Brain microvascular endothelial cell (primary cell): ENCODE results near the gene QRFP.

Experiments used
- DNase-seq: peaks from one replicate; pipeline ENCODE4 v3.0.0-alpha.2; 2020
- H3K27ac ChIP-seq: fragments of 250-450 bp; sonication (Bioruptor Pico); 2 replicates; pipeline ENCODE4 v1.5.1; 2020; ENCODE audit warnings: mild to moderate bottlenecking, moderate library complexity
- H3K27me3 ChIP-seq: fragments of 250-450 bp; sonication (Bioruptor Pico); replicated peaks from 2 replicates; pipeline ENCODE4 v1.5.1; 2020; ENCODE audit warnings: mild to moderate bottlenecking
- H3K36me3 ChIP-seq: fragments of 250-450 bp; sonication (Bioruptor Pico); replicated peaks from 2 replicates; pipeline ENCODE4 v1.5.1; 2020; ENCODE audit warnings: mild to moderate bottlenecking
- H3K4me3 ChIP-seq: 2 replicates; pipeline ENCODE4 v1.5.1; 2011; ENCODE audit warnings: low read depth, mild to moderate bottlenecking, control low read depth, low read length, moderate library complexity
- in situ Hi-C: cut with HindIII; loops from 2 replicates; pipeline ENCODE4 v1.10.0; 2017; ENCODE audit warnings: low sequenced_read_pairs, low pct_ligation_motif_present
- TF ChIP-seq, protein P1 (sequence below): IDR thresholded peaks from 2 replicates; pipeline ENCODE4 v1.5.1; 2011; ENCODE audit warnings: low read depth, mild to moderate bottlenecking, moderate library complexity, low read length, control low read depth, inconsistent platforms; ENCODE audit errors: missing control alignments

Gene QRFP

DNA sequence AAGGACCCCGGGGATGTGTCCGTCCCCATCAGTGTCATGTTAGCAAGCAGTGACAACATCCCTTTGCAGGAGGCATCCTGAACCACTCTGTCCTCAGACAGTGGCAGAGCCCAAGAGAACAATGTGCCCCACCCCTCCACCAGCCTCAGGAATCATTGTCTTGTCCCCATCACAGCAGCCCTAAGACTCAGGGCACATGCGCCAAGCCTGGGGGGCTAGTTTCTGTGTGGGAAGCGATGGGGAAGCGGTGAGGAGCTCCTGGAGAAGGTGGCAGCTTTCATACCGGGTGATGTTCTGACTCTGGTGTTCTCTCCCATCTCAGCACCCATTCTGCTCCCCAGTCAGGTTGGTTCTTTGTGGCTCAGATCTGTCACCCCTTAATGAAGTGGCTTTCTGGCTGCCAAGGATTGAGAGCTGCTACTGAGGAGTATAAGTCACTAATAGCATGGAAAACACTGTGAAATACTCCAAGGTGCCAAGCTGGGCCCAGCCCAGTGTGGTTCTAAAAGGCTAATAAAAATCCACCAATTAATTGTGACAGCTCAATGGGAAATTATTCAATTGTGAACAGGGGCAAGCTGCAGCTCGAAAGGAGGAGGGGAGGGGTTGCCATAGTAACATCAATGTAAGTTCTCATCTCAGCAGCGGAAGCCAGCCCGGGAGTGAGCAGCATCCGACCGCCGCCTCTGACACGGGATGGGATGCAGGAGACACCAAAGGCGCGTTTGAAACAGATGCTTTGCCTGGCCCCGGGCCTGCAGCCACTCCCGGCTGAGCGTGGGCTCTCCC is 4.7 kb downstream of the QRFP start:
- no peak overlapping the region for H3K4me3 ChIP-seq
- DNase-seq = no peak
- in situ Hi-C loops = no loop called here
- H3K27ac ChIP-seq = no peak overlapping the region
- peaks cover 17% of the 10 kb centered on the region for H3K27me3 ChIP-seq
- TF ChIP-seq, protein P1, sequence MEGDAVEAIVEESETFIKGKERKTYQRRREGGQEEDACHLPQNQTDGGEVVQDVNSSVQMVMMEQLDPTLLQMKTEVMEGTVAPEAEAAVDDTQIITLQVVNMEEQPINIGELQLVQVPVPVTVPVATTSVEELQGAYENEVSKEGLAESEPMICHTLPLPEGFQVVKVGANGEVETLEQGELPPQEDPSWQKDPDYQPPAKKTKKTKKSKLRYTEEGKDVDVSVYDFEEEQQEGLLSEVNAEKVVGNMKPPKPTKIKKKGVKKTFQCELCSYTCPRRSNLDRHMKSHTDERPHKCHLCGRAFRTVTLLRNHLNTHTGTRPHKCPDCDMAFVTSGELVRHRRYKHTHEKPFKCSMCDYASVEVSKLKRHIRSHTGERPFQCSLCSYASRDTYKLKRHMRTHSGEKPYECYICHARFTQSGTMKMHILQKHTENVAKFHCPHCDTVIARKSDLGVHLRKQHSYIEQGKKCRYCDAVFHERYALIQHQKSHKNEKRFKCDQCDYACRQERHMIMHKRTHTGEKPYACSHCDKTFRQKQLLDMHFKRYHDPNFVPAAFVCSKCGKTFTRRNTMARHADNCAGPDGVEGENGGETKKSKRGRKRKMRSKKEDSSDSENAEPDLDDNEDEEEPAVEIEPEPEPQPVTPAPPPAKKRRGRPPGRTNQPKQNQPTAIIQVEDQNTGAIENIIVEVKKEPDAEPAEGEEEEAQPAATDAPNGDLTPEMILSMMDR = no peak
- peaks cover 73% of the 10 kb centered on the region for H3K36me3 ChIP-seq

DNA sequence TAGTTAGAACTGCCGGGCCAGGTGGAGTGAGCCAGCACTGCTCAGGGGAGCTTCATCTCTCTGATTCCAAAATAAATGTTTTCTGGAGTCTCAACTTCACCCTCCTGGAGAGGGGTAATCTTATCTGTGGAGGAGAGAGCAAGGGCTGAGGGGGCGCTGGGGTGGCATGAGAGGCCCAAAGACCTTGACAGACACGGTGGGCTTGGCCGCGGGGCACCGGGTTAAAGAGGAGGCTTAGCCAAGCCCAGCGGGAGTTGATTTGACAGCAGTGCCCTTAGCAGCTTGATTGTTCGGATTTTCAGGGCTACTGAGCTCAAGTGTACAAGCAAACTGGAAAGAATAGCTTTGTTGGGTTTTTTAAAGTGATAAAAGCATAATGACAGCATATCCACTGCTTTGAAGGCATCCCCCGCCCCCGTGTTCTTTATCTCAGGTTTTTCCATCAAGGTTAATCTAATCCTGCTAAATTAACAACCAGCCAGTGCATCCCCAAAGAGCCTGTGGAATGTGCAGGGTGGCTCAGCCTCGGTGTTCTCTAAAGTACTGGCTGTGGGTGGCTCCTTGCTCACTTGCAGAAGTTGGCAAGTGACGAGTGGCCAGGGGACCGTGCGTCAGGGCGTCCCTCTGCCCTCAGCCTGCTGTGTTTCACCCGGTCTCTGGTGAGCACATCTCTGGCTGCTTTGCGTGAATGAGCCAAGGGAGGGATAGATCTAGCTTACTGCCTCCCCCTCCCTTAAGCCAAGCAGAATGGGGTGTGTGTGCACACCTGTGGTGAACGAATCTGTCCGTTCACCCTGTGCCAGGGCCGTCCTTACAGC is 5.5 kb downstream of the QRFP start:
- Histone ChIP-seq H3K27me3 (peaks cover 10% of the 10 kb centered on the region), H3K27ac (no peak overlapping the region), H3K4me3 (no peak overlapping the region), H3K36me3 (peaks cover 81% of the 10 kb centered on the region)
- TF ChIP-seq, protein P1 = no peak
- in situ Hi-C loops = no loop called here
- DNase-seq = no peak

DNA sequence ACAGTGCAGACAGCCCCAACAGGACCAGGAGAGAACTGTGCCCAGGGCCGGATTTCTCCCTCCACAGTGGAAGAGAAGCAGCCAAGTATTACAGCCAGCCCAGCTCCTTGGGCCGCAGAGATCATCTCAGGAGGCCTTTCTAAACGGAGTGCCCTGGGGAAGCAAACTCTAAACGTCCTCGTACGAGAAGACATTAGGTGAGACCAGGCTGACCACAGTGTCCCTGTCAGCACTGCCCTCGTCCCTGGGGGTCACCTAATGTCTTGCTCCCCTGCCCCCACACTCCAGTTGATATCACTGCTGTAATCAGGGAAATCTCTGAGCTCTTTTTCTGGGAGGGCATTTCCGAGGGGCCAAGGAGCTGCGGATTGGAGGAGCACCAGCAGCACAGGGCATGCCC is 6.5 kb downstream of the QRFP start:
- in situ Hi-C loops = no loop called here
- no peak overlapping the region for H3K4me3 ChIP-seq
- H3K27me3 ChIP-seq = peaks cover 7% of the 10 kb centered on the region
- H3K27ac ChIP-seq = no peak overlapping the region
- no peak for DNase-seq
- TF ChIP-seq, protein P1 = no peak
- H3K36me3 ChIP-seq = peaks cover 91% of the 10 kb centered on the region

DNA sequence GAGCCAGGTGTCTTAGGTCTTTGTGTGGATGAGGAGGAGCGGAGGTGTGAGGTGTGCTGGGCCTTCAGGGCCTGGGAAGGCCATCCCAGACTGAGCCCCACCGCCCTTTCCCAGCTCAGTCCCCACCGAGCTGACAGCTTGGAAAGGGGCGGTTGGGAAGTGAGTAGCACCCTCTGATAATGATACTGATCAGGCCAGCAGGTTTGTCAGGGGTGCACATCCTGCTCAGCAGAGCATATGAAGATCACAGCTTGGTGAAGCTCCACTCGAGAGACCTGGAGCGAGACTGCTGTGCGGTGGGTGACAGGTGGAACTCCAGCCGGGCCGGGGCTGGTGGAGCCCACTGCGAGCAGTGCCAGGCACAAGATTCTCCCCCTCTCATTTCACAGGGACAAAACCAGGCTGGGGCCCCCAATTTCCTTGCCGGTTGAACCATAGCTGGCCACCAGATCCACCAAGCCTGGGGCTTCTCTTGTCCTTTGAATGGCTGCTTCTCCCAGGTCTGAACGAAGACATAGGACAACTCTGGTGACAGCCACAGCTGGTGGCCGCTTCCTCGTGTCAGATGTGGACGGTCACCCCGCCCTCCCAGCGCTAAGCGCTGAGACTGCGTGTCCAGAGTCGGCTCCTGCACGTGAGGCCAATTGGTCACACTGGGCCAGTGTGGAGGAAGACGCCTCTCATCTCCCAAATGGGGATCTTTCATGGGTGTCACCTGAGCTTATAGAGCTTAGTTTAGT is 8.3 kb downstream of the QRFP start:
- no peak overlapping the region for H3K27ac ChIP-seq
- peaks cover 97% of the 10 kb centered on the region for H3K36me3 ChIP-seq
- TF ChIP-seq, protein P1 = no peak
- no peak for DNase-seq
- in situ Hi-C loops = no loop called here
- H3K4me3 ChIP-seq = no peak overlapping the region
- H3K27me3 ChIP-seq = no peaks in the 10 kb centered on the region

DNA sequence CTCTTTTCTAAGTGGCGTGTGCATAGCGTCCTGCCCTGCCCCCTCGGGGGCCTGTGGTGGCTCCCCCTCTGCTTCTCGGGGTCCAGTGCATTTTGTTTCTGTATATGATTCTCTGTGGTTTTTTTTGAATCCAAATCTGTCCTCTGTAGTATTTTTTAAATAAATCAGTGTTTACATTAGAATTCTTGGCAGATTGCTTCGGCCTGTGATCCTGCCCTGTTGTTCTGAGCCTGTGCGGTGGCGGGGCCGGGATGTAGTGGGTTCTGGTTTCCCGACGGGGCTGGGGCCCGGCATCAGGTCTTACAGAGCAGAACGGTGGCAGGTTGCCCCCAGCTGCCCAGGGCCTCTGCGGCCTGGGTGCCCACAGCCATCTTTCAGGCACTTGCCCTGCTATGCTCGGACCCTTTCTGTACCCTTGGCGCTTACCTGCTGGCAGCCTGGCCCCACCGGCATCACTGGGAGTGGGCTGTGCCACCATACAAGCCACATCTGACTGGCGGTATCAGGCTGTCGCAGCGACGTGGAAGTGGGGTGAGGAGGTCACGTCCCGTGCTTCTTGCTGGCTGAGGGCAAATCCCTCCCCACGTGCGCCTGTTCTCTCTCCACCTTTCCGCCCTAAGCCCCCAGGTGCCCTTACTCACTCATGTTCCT is 9.0 kb downstream of the QRFP start:
- Histone ChIP-seq H3K4me3 (no peak overlapping the region), H3K27me3 (no peaks in the 10 kb centered on the region), H3K27ac (no peak overlapping the region), H3K36me3 (peaks cover 97% of the 10 kb centered on the region)
- TF ChIP-seq, protein P1 = no peak
- in situ Hi-C loops = no loop called here
- no peak for DNase-seq
